WERI-Rb-1 (cell line): ENCODE data around the gene FAM181A.

Experiments used
- DNase-seq: peaks from one replicate; pipeline ENCODE4 v3.0.0-alpha.2; 2020
- H3K27ac ChIP-seq: fragments of 250-450 bp; sonication (Bioruptor Pico); 2 replicates; pipeline ENCODE4 v1.5.1; 2020; ENCODE audit warnings: mild to moderate bottlenecking, moderate library complexity
- H3K27me3 ChIP-seq: fragments of 250-450 bp; sonication (Bioruptor Pico); 2 replicates; pipeline ENCODE4 v1.5.1; 2021; ENCODE audit warnings: mild to moderate bottlenecking, low read depth, moderate library complexity; ENCODE audit not compliant: insufficient read depth, severe bottlenecking
- H3K36me3 ChIP-seq: fragments of 250-450 bp; sonication (Bioruptor Pico); 2 replicates; pipeline ENCODE4 v1.5.1; 2020; ENCODE audit warnings: mild to moderate bottlenecking, moderate library complexity
- H3K4me3 ChIP-seq: 2 replicates; pipeline ENCODE4 v1.5.1; 2011; ENCODE audit warnings: low read depth, mild to moderate bottlenecking, control low read depth, low read length
- H3K9me3 ChIP-seq: fragments of 250-450 bp; sonication (Bioruptor Pico); 2 replicates; pipeline ENCODE4 v1.5.1; 2021; ENCODE audit warnings: mild to moderate bottlenecking, moderate library complexity; ENCODE audit not compliant: severe bottlenecking
- CTCF ChIP-seq: IDR thresholded peaks from 2 replicates; pipeline ENCODE4 v1.5.1; 2011; ENCODE audit warnings: low read depth, mild to moderate bottlenecking, control low read depth, inconsistent platforms, low read length

Gene FAM181A

DNA sequence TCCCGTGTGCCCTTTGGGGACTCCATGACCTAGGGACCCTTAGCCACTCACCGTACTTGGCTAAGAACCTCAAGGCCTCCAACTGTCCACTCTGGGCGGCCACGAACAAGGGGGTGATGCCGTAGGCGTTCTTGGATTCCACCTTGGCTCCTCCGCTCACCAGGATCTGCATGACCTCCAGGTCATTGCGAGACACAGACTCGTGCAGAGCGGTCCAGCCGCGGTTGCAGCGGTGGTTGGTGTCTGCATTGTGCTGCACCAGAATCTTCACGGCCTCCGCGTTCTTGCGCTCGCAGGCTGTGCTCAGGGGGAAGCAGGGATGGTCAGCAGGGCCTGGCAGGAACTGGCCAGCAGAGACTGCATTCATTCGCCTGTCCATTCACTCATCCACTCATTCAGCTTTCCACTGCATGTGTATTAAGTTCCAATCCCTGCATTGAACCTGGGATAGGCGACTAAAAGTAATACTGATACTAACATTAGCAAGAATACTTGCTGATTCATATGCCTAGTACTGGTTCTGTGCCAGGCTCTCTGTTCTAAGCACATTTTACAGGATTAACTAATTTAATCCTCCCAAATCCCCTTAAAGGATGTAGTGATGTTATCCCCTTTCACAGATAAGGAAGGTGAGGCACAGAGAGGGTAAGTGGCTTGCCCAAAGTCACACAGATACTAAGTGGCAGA is 23.9 kb downstream of the FAM181A start:
- H3K27ac ChIP-seq = no peak overlapping the region
- peaks cover 3% of the 10 kb centered on the region for H3K27me3 ChIP-seq
- no peak for TF ChIP-seq CTCF
- DNase-seq = no peak
- no peaks in the 10 kb centered on the region for H3K9me3 ChIP-seq
- no peaks in the 10 kb centered on the region for H3K36me3 ChIP-seq
- no peak overlapping the region for H3K4me3 ChIP-seq

GRCh38 chr14:93951635-93952540 is 24.7 kb downstream of the FAM181A start:
- no peak for TF ChIP-seq CTCF
- DNase-seq = no peak

DNA sequence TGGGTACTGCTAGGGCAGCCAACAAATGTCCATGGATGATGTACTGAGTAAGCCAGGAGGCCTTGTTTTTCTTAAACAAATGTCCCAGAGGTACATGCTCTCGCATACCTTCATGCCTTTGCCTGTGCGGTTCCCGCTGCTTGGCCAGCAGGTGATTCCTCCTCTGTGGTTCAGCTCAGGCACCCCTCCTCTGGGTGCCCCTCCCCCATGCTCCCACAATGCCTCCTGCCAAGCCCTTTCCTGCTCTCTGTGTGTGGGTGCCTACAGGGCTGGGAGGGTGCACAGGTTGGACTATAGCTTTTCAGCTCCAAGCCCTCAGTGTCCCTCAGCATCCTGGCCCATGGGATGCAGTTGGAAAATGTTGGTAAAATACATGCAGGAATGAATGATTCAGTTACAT is 25.7 kb downstream of the FAM181A start:
- no peaks in the 10 kb centered on the region for H3K9me3 ChIP-seq
- TF ChIP-seq CTCF = no peak
- H3K27ac ChIP-seq = no peak overlapping the region
- no peak for DNase-seq
- H3K27me3 ChIP-seq = peaks cover 3% of the 10 kb centered on the region
- no peaks in the 10 kb centered on the region for H3K36me3 ChIP-seq
- no peak overlapping the region for H3K4me3 ChIP-seq

More at GRCh38 chr14:93951635-93952540, 24.7 kb downstream of the FAM181A start:
- no peaks in the 10 kb centered on the region for H3K9me3 ChIP-seq
- H3K36me3 ChIP-seq = no peaks in the 10 kb centered on the region
- H3K27ac ChIP-seq = no peak overlapping the region
- peaks cover 3% of the 10 kb centered on the region for H3K27me3 ChIP-seq
- H3K4me3 ChIP-seq = no peak overlapping the region

DNA sequence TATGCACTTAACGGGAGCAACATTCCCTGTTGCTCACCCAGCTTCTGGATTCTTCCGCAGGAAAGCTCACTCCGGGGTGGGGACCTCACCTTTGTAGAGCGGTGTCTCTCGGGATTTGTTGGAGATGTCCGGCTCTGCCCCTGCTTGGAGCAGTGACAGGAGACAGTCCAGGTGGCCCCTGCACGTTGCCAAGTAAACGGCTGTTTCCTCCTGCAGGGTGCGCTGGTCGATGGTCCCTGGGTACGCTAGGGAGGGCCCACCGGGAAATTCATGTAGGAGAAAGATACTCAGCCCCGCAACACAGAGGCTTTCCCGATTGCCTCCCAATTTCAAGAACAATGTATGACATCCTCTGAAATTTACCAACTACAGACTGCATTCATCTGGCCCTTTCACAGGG is 26.1 kb downstream of the FAM181A start:
- no peaks in the 10 kb centered on the region for H3K9me3 ChIP-seq
- H3K4me3 ChIP-seq = no peak overlapping the region
- peaks cover 3% of the 10 kb centered on the region for H3K27me3 ChIP-seq
- DNase-seq = peak; percentile 70
- TF ChIP-seq CTCF = peak; percentile 73
- H3K27ac ChIP-seq = no peak overlapping the region
- no peaks in the 10 kb centered on the region for H3K36me3 ChIP-seq

- no peaks in the 10 kb centered on the region for H3K9me3 ChIP-seq
- no peaks in the 10 kb centered on the region for H3K36me3 ChIP-seq
- no peak for DNase-seq
- H3K4me3 ChIP-seq = no peak overlapping the region
- TF ChIP-seq CTCF = no peak
- peaks cover 3% of the 10 kb centered on the region for H3K27me3 ChIP-seq
- no peak overlapping the region for H3K27ac ChIP-seq
Observed at GRCh38 chr14:93953739-93954515, 26.8 kb downstream of the FAM181A start.
